Stomach (tissue), 4 donors: ENCODE measurements around the gene SNAP25.

ENCODE experiments used
- CTCF ChIP-seq, 7 experiments: fragments of 450-650 bp in 4 of 7; fragments of 200-600 bp in 3 of 7; sonication (generic) in 3 of 7; IDR thresholded peaks; one replicate each; pipeline ENCODE4 v1.5.1; 2016 to 2019; ENCODE audit warnings: antibody characterized with exemption in 7 of 7, control low read depth in 2 of 7, mild to moderate bottlenecking in 1 of 7
- EP300 ChIP-seq: sonication (generic); formaldehyde crosslinking; IDR thresholded peaks from one replicate; pipeline ENCODE4 v1.6.1; 2017; ENCODE audit warnings: antibody characterized with exemption
- POLR2A ChIP-seq, 4 donors: fragments of 450-650 bp; IDR thresholded peaks; one replicate each; pipeline ENCODE4 v1.6.1; 2016; ENCODE audit warnings: antibody characterized with exemption in 4 of 4, control low read depth in 2 of 4, mild to moderate bottlenecking in 1 of 4, moderate library complexity in 1 of 4

DNA sequence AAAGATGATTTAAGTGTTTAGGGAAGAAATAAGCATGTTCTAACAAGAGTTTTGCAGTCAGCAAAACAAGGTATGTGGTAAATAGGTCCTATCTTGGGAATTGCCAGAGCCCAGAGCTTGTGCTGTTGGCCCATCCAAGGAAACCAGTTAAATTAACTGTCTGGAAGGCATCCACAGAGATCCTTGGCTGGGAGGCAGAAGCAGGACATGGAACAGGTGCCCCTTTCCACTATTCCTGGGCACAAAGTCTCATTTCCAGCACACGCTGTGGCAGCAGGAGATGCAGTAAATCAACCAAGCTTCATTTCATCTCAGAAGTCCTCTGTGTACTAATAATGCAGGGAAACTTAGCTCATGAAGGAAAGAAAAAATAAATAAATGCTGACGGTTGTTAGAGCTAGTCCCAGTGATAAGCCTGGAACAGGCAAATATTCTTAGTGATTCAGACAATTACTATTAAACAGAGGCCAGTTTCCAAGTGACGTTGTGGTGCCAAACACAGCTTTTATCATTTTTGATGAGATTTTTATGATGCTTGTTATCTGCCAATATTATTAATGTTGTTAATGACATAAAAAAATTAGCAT, 39.8 kb upstream of the SNAP25 start:
- no peak for TF ChIP-seq POLR2A (IDR thresholded peaks at IDR 0.05)
- TF ChIP-seq CTCF (IDR thresholded peaks at IDR 0.05): no peak
- TF ChIP-seq EP300: peak; percentile 61
